Measurements from ENCODE around the gene ABCA3.

DNA sequence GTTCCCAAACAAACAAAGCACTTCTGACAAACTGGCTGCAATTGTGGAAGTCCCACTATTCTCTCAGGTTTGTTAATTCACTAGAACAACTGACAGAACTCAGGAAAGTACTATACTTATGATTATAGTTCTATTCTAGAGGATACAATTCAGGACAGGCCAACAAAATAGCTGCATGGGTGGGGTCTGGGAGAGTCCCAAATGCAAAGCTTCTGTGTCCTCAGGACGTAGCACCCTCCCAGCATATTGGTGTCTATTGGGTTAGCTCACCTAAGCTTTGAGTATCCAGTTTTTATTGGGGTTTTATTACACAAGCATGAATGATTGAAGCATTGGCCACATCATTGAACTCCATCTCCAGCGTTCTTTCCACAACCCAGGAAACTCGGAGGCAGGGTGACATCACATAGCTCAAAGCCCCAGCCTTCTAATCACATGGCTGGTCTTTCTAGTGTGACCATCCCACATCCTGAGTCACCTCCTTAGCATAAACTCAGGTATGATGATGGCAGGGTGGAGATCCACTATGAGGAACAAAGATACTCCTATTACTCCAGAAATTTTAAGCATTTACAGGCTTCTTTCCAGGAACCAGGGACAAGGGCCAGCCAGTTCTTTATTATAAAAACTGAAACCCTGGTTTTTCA lies 44.8 kb upstream of the ABCA3 start:
- TF ChIP-seq, protein P1, sequence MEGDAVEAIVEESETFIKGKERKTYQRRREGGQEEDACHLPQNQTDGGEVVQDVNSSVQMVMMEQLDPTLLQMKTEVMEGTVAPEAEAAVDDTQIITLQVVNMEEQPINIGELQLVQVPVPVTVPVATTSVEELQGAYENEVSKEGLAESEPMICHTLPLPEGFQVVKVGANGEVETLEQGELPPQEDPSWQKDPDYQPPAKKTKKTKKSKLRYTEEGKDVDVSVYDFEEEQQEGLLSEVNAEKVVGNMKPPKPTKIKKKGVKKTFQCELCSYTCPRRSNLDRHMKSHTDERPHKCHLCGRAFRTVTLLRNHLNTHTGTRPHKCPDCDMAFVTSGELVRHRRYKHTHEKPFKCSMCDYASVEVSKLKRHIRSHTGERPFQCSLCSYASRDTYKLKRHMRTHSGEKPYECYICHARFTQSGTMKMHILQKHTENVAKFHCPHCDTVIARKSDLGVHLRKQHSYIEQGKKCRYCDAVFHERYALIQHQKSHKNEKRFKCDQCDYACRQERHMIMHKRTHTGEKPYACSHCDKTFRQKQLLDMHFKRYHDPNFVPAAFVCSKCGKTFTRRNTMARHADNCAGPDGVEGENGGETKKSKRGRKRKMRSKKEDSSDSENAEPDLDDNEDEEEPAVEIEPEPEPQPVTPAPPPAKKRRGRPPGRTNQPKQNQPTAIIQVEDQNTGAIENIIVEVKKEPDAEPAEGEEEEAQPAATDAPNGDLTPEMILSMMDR (IDR thresholded peaks at IDR 0.05), result no peak
- TF ChIP-seq POLR2AphosphoS5 (IDR thresholded peaks at IDR 0.05) (no peak), POLR2A (IDR thresholded peaks at IDR 0.05) (no peak), EP300 (IDR thresholded peaks at IDR 0.05; ENCODE audit: low read depth) (no peak)
